GM11168 (cell line): ENCODE data around the gene BASP1.

Source experiments
- in situ Hi-C: fragments of 300-500 bp; cut with MboI; formaldehyde crosslinking; loops from one replicate; pipeline ENCODE4 v1.12.0; 2022; ENCODE audit warnings: low sequenced_read_pairs; ENCODE audit not compliant: unreplicated experiment

The BASP1 gene

DNA sequence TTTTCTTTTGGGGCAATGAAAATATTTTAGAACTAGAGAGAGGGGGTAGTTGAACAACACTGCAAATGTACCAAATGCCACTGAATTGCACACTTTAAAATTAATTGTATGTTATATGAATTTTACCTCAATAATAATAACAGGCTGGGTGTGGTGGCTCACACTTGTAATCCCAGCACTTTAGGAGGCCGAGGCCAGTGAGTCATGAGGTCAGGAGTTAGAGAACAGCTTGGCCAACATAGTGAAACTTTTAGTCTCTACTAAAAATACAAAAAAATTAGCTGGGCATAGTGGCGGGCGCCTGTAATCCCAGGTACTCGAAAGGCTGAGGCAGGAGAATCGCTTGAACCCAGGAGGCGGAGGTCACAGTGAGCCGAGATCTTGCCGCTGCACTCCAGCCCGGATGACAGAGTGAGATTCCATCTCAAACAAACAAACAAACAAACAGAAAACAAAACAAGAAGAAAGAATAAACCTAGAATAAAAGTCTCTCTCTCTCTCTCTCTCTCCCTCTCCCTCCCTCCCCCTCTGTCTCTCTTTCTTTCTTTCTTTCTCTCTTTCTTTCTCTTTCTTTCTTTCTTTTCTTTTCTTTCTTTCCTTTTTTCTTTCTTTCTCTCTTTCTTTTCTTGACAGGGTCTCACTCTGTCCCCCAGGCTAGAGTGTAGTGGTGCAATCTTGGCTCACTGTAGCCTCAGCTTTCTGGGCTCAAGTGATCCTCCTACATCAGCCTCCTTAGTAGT, 91.1 kb downstream of the BASP1 start:
- in situ Hi-C loops: no loop called here

- in situ Hi-C loops: no loop called here
Measured at GRCh38 chr5:17309462-17309861, 92.0 kb downstream of the BASP1 start.

GRCh38 chr5:17310502-17310901, 93.1 kb downstream of the BASP1 start:
- in situ Hi-C loops: loop anchor here (10.0 kb wide), 1 partner anchor 86 kb away; no protein-coding TSS in a partner anchor

DNA sequence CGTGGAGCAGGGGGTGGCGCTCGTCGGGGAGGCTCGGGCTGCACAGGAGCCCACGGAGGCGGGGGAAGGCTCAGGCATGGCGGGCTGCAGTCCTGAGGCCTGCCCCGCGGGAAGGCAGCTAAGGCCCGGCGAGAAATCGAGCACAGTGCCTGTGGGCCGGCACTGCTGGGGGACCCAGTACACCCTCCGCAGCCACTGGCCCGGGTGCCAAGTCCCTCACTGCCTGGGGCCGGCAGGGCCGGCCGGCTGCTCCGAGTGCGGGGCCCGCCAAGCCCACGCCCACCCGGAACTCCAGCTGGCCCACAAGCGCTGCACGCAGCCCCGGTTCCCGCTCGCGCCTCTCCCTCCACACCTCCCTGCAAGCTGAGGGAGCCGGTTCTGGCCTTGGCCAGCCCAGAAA, 94.4 kb downstream of the BASP1 start:
- in situ Hi-C loops: loop anchor here (10.0 kb wide), 1 partner anchor 87 kb away; no protein-coding TSS in a partner anchor

- in situ Hi-C loops: loop anchor here (10.0 kb wide), 1 partner anchor 88 kb away; no protein-coding TSS in a partner anchor
Measured at GRCh38 chr5:17312358-17312757, 94.9 kb downstream of the BASP1 start.

GRCh38 chr5:17314907-17315471, 97.6 kb downstream of the BASP1 start:
- in situ Hi-C loops: loop anchor here (10.0 kb wide), 1 partner anchor 90 kb away; no protein-coding TSS in a partner anchor

DNA sequence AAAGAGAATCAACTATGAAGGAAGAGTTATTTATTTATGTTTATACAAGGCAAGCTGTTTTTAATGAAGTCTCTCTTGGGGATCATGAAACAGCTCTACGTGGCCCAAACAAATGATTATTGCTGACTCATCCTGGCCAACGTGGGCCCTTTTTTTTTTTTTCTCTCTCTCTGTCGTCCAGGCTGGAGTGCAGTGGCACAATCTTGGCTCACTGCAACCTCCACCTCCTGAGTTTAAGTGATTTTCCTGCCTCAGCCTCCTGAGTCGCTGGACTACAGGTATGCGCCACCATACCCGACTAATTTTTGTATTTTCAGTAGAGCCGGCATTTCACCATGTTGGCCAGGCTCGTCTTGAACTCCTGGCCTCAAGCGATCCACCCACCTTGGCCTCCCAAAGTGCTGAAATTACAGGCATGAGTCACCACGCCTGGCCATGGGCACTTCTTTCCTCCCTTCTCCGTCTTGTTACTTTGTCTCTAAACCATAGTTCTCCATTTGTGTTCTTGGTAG, 98.3 kb downstream of the BASP1 start:
- in situ Hi-C loops: loop anchor here (10.0 kb wide), 1 partner anchor 91 kb away; no protein-coding TSS in a partner anchor

GRCh38 chr5:17316970-17317459, 99.6 kb downstream of the BASP1 start:
- in situ Hi-C loops: loop anchor here (10.0 kb wide), 1 partner anchor 92 kb away; no protein-coding TSS in a partner anchor

DNA sequence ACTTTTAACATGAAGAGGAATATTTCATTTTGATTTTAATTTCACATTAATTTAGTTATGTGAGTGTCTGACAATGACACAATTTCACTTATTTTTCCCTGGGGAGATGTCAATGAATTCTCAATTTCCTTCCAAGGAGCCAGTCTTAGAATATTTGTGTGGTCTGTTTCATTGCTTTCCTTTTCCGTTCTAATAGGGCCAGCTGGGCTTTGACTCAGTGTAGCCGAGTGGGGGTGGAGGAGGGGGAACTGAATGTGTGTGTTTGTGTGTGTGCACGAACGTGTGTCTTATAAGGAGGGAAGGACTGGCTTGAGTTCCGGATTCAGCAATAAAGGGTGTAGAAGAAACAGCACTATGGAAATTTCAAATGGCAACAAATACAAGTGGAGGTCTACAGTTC, 100.0 kb downstream of the BASP1 start:
- in situ Hi-C loops: loop anchor here (10.0 kb wide), 1 partner anchor 93 kb away; no protein-coding TSS in a partner anchor

DNA sequence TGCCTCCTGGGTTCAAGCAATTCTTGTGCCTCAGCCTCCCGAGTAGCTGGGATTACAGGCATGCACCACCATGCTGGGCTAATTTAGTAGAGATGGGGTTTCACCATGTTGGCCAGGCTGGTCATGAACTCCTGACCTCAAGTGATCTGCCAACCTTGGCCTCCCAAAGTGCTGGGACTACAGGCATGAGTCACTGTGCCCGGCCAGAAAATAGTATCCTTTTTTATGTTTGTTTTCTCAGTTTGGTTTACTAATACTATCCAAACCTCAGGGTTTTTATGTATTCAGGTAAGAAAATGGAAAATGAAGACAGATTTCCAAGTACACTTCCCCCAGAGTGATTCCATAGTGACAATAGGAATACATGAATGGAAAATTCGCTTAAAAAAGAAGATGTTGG, 101.7 kb downstream of the BASP1 start:
- in situ Hi-C loops: loop anchor here (10.0 kb wide), 1 partner anchor 94 kb away; no protein-coding TSS in a partner anchor

GRCh38 chr5:17325770-17326599, 108.6 kb downstream of the BASP1 start:
- in situ Hi-C loops: no loop called here
